ENCODE results near the gene NUCB1. TPM values are rescaled to one million over a fixed set of nuclear protein-coding genes. Genes with fewer than 3 reads are reported as not detected.
"Not testable (repeated sequence)": the region's sequence is repeated elsewhere in the genome, so short reads cannot be mapped to it uniquely, and the experiment has no call there.

Gene NUCB1
- total RNA-seq, 1 experiment from 2014 or later = 142 TPM

- H3K27me3 Mint-ChIP-seq (ENCODE audit: insufficient read depth, unreplicated experiment) = no peaks in the 10 kb centered on the region
- Histone ChIP-seq H3K36me3 (ENCODE audit: control insufficient read depth, insufficient read depth, low read length) (peaks cover 10% of the 10 kb centered on the region), H3K27me3 (replicated peaks; ENCODE audit: control insufficient read depth, insufficient read depth, low read length) (no peaks in the 10 kb centered on the region), H3K9me3 (no peaks in the 10 kb centered on the region), H3K4me3 (ENCODE audit: low read depth, low read length) (no peak overlapping the region), H3K4me1 (no peaks in the 10 kb centered on the region)
- no peaks in the 10 kb centered on the region for H3K9me3 Mint-ChIP-seq (ENCODE audit: unreplicated experiment)
- TF ChIP-seq CTCF (IDR thresholded peaks at IDR 0.05; ENCODE audit: insufficient read depth in 1 of 2, low read depth in 1 of 2, low read length in 1 of 2, severe bottlenecking in 1 of 2, unreplicated experiment in 1 of 2) = no peak
- ChIA-PET CTCF (no interaction called here), POLR2A (interaction anchor here (0.6 kb wide), 1 partner anchor 212 kb away, joined by 5 read pairs; no protein-coding TSS in a partner anchor)
- BruUV-seq (replicated peaks) = no TSS peak
- intact Hi-C loops (cut with micrococcal nuclease; ENCODE audit: unreplicated experiment) = no loop called here
- peaks cover 34% of the 10 kb centered on the region for H3K36me3 Mint-ChIP-seq (ENCODE audit: insufficient read depth, unreplicated experiment)
- no peak for DNase-seq
- H3K27ac Mint-ChIP-seq (ENCODE audit: unreplicated experiment) = no peak overlapping the region
- H3K4me3 Mint-ChIP-seq (ENCODE audit: unreplicated experiment) = no peak overlapping the region
- no peaks in the 10 kb centered on the region for H3K4me1 Mint-ChIP-seq (ENCODE audit: low read depth, unreplicated experiment)
Observed at GRCh38 chr19:48915757-48916156, 15.6 kb downstream of the NUCB1 start.

DNA sequence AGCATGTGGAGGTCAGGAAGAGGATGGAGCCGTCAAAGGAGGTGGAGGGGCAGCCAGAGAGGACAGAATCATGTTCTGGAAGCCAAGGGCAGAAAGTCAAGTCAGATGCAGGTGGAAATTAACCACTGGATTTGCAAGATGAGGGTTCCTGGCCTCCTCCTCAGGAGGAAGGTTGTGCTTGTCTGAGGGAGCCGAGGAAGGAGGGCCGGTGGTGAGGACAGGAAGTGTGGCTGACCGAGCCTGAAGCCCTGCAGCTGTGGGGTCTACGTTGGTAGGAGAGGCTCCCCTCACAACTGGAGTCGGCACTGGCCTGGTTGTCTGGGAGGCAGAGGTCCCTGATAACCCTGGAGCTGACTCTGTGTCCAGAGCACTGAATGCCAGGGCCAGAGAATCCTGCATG lies 18.0 kb downstream of the NUCB1 start:
- Mint-ChIP-seq H3K27ac (ENCODE audit: unreplicated experiment) (no peak overlapping the region), H3K4me1 (ENCODE audit: low read depth, unreplicated experiment) (no peaks in the 10 kb centered on the region), H3K4me3 (ENCODE audit: unreplicated experiment) (no peak overlapping the region), H3K36me3 (ENCODE audit: insufficient read depth, unreplicated experiment) (peaks cover 30% of the 10 kb centered on the region), H3K9me3 (ENCODE audit: unreplicated experiment) (no peaks in the 10 kb centered on the region), H3K27me3 (ENCODE audit: insufficient read depth, unreplicated experiment) (no peaks in the 10 kb centered on the region)
- H3K4me3 ChIP-seq (ENCODE audit: low read depth, low read length) = no peak overlapping the region
- TF ChIP-seq CTCF (IDR thresholded peaks at IDR 0.05; ENCODE audit: insufficient read depth in 1 of 2, low read depth in 1 of 2, low read length in 1 of 2, severe bottlenecking in 1 of 2, unreplicated experiment in 1 of 2) = no peak
- intact Hi-C loops (cut with micrococcal nuclease; ENCODE audit: unreplicated experiment) = no loop called here
- H3K36me3 ChIP-seq (ENCODE audit: control insufficient read depth, insufficient read depth, low read length) = peaks cover 8% of the 10 kb centered on the region
- H3K4me1 ChIP-seq = no peaks in the 10 kb centered on the region
- POLR2A ChIA-PET = interaction anchor here (0.7 to 1.1 kb wide), 3 partner anchors 15 to 46 kb away, joined by 3 to 9 read pairs (median 5); partner anchors contain the start of gene DHDH
- no peaks in the 10 kb centered on the region for H3K27me3 ChIP-seq (replicated peaks; ENCODE audit: control insufficient read depth, insufficient read depth, low read length)
- BruUV-seq (replicated peaks) = no TSS peak
- CTCF ChIA-PET = interaction anchor here (1.1 kb wide), 1 partner anchor 18 kb away, joined by 3 read pairs; the partner anchor contains the start of gene NUCB1
- no peak for DNase-seq
- H3K9me3 ChIP-seq = no peaks in the 10 kb centered on the region

DNA sequence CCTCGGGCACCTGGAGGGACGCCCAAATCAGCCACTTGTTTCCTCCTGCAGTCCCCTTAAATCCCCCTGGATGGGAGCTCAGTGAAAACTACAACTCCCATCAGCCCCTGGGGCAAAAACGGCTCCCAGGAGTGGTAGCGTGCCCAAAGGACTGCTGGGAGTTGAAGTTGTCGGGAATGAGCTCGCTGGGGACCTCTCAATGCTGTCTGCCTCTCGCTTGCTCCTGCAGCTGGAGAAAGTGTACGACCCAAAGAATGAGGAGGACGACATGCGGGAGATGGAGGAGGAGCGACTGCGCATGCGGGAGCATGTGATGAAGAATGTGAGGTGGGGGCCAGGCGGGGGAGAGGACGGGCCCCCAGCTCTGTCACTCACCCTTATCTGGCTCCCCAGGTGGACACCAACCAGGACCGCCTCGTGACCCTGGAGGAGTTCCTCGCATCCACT lies 18.7 kb downstream of the NUCB1 start:
- H3K4me1 ChIP-seq = no peaks in the 10 kb centered on the region
- intact Hi-C loops (cut with micrococcal nuclease; ENCODE audit: unreplicated experiment) = no loop called here
- Mint-ChIP-seq H3K36me3 (ENCODE audit: insufficient read depth, unreplicated experiment) (peaks cover 29% of the 10 kb centered on the region), H3K27ac (ENCODE audit: unreplicated experiment) (peak overlapping the region; percentile 14), H3K4me3 (ENCODE audit: unreplicated experiment) (no peak overlapping the region), H3K9me3 (ENCODE audit: unreplicated experiment) (no peaks in the 10 kb centered on the region), H3K4me1 (ENCODE audit: low read depth, unreplicated experiment) (no peaks in the 10 kb centered on the region), H3K27me3 (ENCODE audit: insufficient read depth, unreplicated experiment) (no peaks in the 10 kb centered on the region)
- no TSS peak for BruUV-seq (replicated peaks)
- H3K4me3 ChIP-seq (ENCODE audit: low read depth, low read length) = no peak overlapping the region
- peaks cover 3% of the 10 kb centered on the region for H3K36me3 ChIP-seq (ENCODE audit: control insufficient read depth, insufficient read depth, low read length)
- CTCF ChIA-PET = interaction anchor here (1.0 to 1.1 kb wide), 4 partner anchors 14 to 74 kb away, joined by 3 to 5 read pairs (median 3); partner anchors contain the start of genes DHDH and NUCB1
- H3K27me3 ChIP-seq (replicated peaks; ENCODE audit: control insufficient read depth, insufficient read depth, low read length) = no peaks in the 10 kb centered on the region
- peak; percentile 62 to 64 for DNase-seq
- POLR2A ChIA-PET = interaction anchor here (0.5 to 1.1 kb wide), 5 partner anchors 15 to 158 kb away, joined by 3 to 9 read pairs (median 5); partner anchors contain the start of gene DHDH
- no peak for TF ChIP-seq CTCF (IDR thresholded peaks at IDR 0.05; ENCODE audit: insufficient read depth in 1 of 2, low read depth in 1 of 2, low read length in 1 of 2, severe bottlenecking in 1 of 2, unreplicated experiment in 1 of 2)
- H3K9me3 ChIP-seq = no peaks in the 10 kb centered on the region

GRCh38 chr19:48919271-48919670 lies 19.2 kb downstream of the NUCB1 start:
- BruUV-seq (replicated peaks); H3K9me3 ChIP-seq; H3K36me3 ChIP-seq (ENCODE audit: control insufficient read depth, insufficient read depth, low read length); H3K4me3 ChIP-seq (ENCODE audit: low read depth, low read length); H3K27me3 ChIP-seq (replicated peaks; ENCODE audit: control insufficient read depth, insufficient read depth, low read length); H3K4me1 Mint-ChIP-seq (ENCODE audit: low read depth, unreplicated experiment); H3K9me3 Mint-ChIP-seq (ENCODE audit: unreplicated experiment); DNase-seq; H3K4me3 Mint-ChIP-seq (ENCODE audit: unreplicated experiment); H3K27me3 Mint-ChIP-seq (ENCODE audit: insufficient read depth, unreplicated experiment); H3K4me1 ChIP-seq; intact Hi-C loops (cut with micrococcal nuclease; ENCODE audit: unreplicated experiment): not testable (repeated sequence)
- peak overlapping the region; percentile 14 for H3K27ac Mint-ChIP-seq (ENCODE audit: unreplicated experiment)
- POLR2A ChIA-PET = interaction anchor here (0.5 to 1.1 kb wide), 5 partner anchors 43 to 175 kb away, joined by 4 to 9 read pairs (median 5); no protein-coding TSS in a partner anchor
- CTCF ChIA-PET = interaction anchor here (1.0 to 1.1 kb wide), 4 partner anchors 14 to 75 kb away, joined by 3 to 5 read pairs (median 3); partner anchors contain the start of genes DHDH and NUCB1
- H3K36me3 Mint-ChIP-seq (ENCODE audit: insufficient read depth, unreplicated experiment) = peaks cover 25% of the 10 kb centered on the region
